Measurements from ENCODE around the gene TSPAN18. TPM values are rescaled to one million over a fixed set of nuclear protein-coding genes. Genes with fewer than 3 reads are reported as not detected.

Gene TSPAN18
- total RNA-seq, 2 experiments from 2014 or later, result not detected

- H3K36me3 ChIP-seq (ENCODE audit: insufficient read depth, low read length), result no peaks in the 10 kb centered on the region
- TF ChIP-seq EZH2phosphoT487 (IDR thresholded peaks at IDR 0.05; ENCODE audit: borderline replicate concordance, low read depth, low read length), result no peak
- TF ChIP-seq CTCF (conservative IDR thresholded peaks at IDR 0.05; ENCODE audit: low read length), result no peak
- H3K4me3 ChIP-seq (ENCODE audit: low read depth, low read length, poor library complexity, severe bottlenecking), result no peak overlapping the region
- no peaks in the 10 kb centered on the region for H3K9me2 ChIP-seq (ENCODE audit: insufficient read depth, low read length)
- no peaks in the 10 kb centered on the region for H3K79me2 ChIP-seq (ENCODE audit: insufficient read depth, low read depth, low read length)
- H3K4me2 ChIP-seq (ENCODE audit: low read length), result no peak overlapping the region
- DNase-seq (ENCODE audit: low spot score), result no peak
- ChIA-PET CTCF (ENCODE audit: unreplicated experiment) (interaction anchor here (0.9 kb wide), 1 partner anchor 22 kb away, joined by 3 read pairs; no protein-coding TSS in a partner anchor), POLR2A (interaction anchor here (0.6 kb wide), 1 partner anchor 168 kb away, joined by 8 read pairs; no protein-coding TSS in a partner anchor)
- intact Hi-C loops (cut with micrococcal nuclease; ENCODE audit: unreplicated experiment), result no loop called here
- H4K20me1 ChIP-seq (ENCODE audit: insufficient read depth, low read length), result no peaks in the 10 kb centered on the region
- H3K27ac ChIP-seq (ENCODE audit: low read depth, low read length, poor library complexity, severe bottlenecking), result no peak overlapping the region
- H3K9me3 ChIP-seq (ENCODE audit: low read length), result no peaks in the 10 kb centered on the region
- H2AFZ ChIP-seq (ENCODE audit: low read length), result no peak overlapping the region
- BruUV-seq (replicated peaks), result no TSS peak
- no peaks in the 10 kb centered on the region for H3K4me1 ChIP-seq (ENCODE audit: insufficient read depth, low read length, poor library complexity, severe bottlenecking)
These were observed 66.8 kb downstream of the TSPAN18 start for GRCh38 chr11:44793350-44794090.

DNA sequence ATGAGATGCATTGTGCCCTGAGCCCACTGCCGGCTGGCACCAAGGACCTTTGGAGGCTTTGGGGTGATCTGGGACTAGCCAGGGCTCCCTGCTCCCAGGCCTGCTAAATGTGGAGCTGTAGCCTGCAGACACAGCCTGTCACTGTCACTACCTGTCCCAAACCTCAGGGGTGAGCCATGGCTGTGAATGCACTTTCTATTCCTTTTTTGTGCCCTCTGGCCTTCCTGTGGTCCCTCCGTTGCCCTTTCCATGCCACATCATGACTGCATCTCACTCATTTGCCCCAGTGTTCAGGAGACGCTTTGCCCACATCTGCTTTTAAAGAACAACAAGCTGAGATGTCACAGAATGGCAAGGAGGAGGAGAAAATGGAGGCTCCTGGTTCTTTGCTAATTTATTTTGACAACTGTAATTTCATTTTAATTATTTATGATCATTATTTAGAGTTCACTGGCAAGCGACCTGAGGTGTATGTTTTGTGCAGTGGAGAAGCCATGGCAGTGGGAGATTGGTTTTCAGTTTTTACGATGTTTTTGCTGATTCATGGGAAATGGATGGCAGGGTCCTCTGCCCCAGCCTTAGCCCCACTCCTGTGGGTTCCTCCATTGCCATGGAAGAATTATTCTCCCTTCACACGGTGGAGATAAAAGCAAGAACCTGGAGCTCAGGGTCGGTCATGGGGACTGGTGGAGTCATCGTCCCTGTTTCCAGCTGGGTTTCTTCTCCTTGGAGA lies 69.2 kb downstream of the TSPAN18 start:
- BruUV-seq (replicated peaks), result no TSS peak
- no peak for DNase-seq (ENCODE audit: low spot score)
- Histone ChIP-seq H3K4me1 (ENCODE audit: insufficient read depth, low read length, poor library complexity, severe bottlenecking) (no peaks in the 10 kb centered on the region), H3K79me2 (ENCODE audit: insufficient read depth, low read depth, low read length) (no peaks in the 10 kb centered on the region), H3K27ac (ENCODE audit: low read depth, low read length, poor library complexity, severe bottlenecking) (no peak overlapping the region), H2AFZ (ENCODE audit: low read length) (no peak overlapping the region), H3K4me3 (ENCODE audit: low read depth, low read length, poor library complexity, severe bottlenecking) (no peak overlapping the region), H4K20me1 (ENCODE audit: insufficient read depth, low read length) (no peaks in the 10 kb centered on the region), H3K9me3 (ENCODE audit: low read length) (no peaks in the 10 kb centered on the region), H3K36me3 (ENCODE audit: insufficient read depth, low read length) (no peaks in the 10 kb centered on the region), H3K4me2 (ENCODE audit: low read length) (no peak overlapping the region), H3K9me2 (ENCODE audit: insufficient read depth, low read length) (no peaks in the 10 kb centered on the region)
- no peak for TF ChIP-seq EZH2phosphoT487 (IDR thresholded peaks at IDR 0.05; ENCODE audit: borderline replicate concordance, low read depth, low read length)
- TF ChIP-seq CTCF (conservative IDR thresholded peaks at IDR 0.05; ENCODE audit: low read length), result no peak
- POLR2A ChIA-PET, result no interaction called here
- CTCF ChIA-PET (ENCODE audit: unreplicated experiment), result no interaction called here
- intact Hi-C loops (cut with micrococcal nuclease; ENCODE audit: unreplicated experiment), result no loop called here

GRCh38 chr11:44797051-44797450 lies 70.3 kb downstream of the TSPAN18 start:
- no peak for DNase-seq (ENCODE audit: low spot score)
- Histone ChIP-seq H4K20me1 (ENCODE audit: insufficient read depth, low read length) (no peaks in the 10 kb centered on the region), H2AFZ (ENCODE audit: low read length) (no peak overlapping the region), H3K36me3 (ENCODE audit: insufficient read depth, low read length) (no peaks in the 10 kb centered on the region), H3K27ac (ENCODE audit: low read depth, low read length, poor library complexity, severe bottlenecking) (no peak overlapping the region), H3K4me2 (ENCODE audit: low read length) (no peak overlapping the region), H3K4me3 (ENCODE audit: low read depth, low read length, poor library complexity, severe bottlenecking) (no peak overlapping the region), H3K9me2 (ENCODE audit: insufficient read depth, low read length) (no peaks in the 10 kb centered on the region), H3K79me2 (ENCODE audit: insufficient read depth, low read depth, low read length) (no peaks in the 10 kb centered on the region), H3K9me3 (ENCODE audit: low read length) (no peaks in the 10 kb centered on the region), H3K4me1 (ENCODE audit: insufficient read depth, low read length, poor library complexity, severe bottlenecking) (no peaks in the 10 kb centered on the region)
- BruUV-seq (replicated peaks), result no TSS peak
- CTCF ChIA-PET (ENCODE audit: unreplicated experiment), result no interaction called here
- intact Hi-C loops (cut with micrococcal nuclease; ENCODE audit: unreplicated experiment), result no loop called here
- TF ChIP-seq EZH2phosphoT487 (IDR thresholded peaks at IDR 0.05; ENCODE audit: borderline replicate concordance, low read depth, low read length) (no peak), CTCF (conservative IDR thresholded peaks at IDR 0.05; ENCODE audit: low read length) (no peak)
- POLR2A ChIA-PET, result no interaction called here
